Lung (tissue), 12 donors: ENCODE results near the gene NAB1. TPM values are rescaled to one million over a fixed set of nuclear protein-coding genes. Genes with fewer than 3 reads are reported as not detected.

ENCODE experiments used
- ATAC-seq: fragments of 200-7000 bp; cut with Tn5 transposase; one replicate; pipeline ENCODE4 v1.9.1; 2020; ENCODE audit warnings: moderate number of reproducible peaks; ENCODE audit not compliant: insufficient read depth, low FRiP score
- DNase-seq, 3 donors: peaks; one replicate each; pipeline ENCODE4 v3.0.0-alpha.2; 2013 to 2017
- H3K27ac ChIP-seq, 2 donors: one replicate each; pipeline ENCODE4 v1.5.1; 2013; ENCODE audit warnings: mild to moderate bottlenecking in 2 of 2, moderate library complexity in 2 of 2, control low read depth in 1 of 2, inconsistent platforms in 1 of 2, low read depth in 1 of 2, low read length in 1 of 2
- H3K27me3 ChIP-seq, 3 donors: one replicate each; pipeline ENCODE4 v1.5.1; 2013; ENCODE audit warnings: low read length in 2 of 3; ENCODE audit not compliant: control insufficient read depth in 3 of 3, insufficient read depth in 3 of 3
- H3K36me3 ChIP-seq, 4 donors: one replicate each; pipeline ENCODE4 v1.5.1; 2013; ENCODE audit warnings: low read length in 4 of 4, mild to moderate bottlenecking in 1 of 4, moderate library complexity in 1 of 4; ENCODE audit not compliant: control insufficient read depth in 4 of 4, insufficient read depth in 4 of 4
- H3K4me1 ChIP-seq, 5 donors: one replicate each; pipeline ENCODE4 v1.5.1; 2013; ENCODE audit warnings: low read length in 5 of 5, mild to moderate bottlenecking in 2 of 5, moderate library complexity in 1 of 5; ENCODE audit not compliant: control insufficient read depth in 5 of 5, insufficient read depth in 5 of 5
- H3K4me3 ChIP-seq: one replicate; pipeline ENCODE4 v1.5.1; 2013; ENCODE audit warnings: mild to moderate bottlenecking, control low read depth, moderate library complexity
- H3K9ac ChIP-seq, 2 donors: one replicate each; pipeline ENCODE4 v1.5.1; 2013; ENCODE audit warnings: low read length in 2 of 2, control low read depth in 1 of 2; ENCODE audit not compliant: insufficient read depth in 1 of 2
- H3K9me3 ChIP-seq, 4 donors: one replicate each; pipeline ENCODE4 v1.5.1; 2013; ENCODE audit warnings: low read length in 3 of 4, mild to moderate bottlenecking in 1 of 4, moderate library complexity in 1 of 4; ENCODE audit not compliant: control insufficient read depth in 4 of 4, insufficient read depth in 3 of 4
- whole genome bisulfite sequencing, 2 donors: extraction: QIAGEN DNeasy Blood & Tissue Kit; methylation state at CpG; one replicate each; pipeline ENCODE4 v1.1.7; 2013; 5-methylcytosine and 5-hydroxymethylcytosine counted together
- polyA plus RNA-seq, 2 donors: library from polyadenylated mRNA; stranded (reverse); fragments of 200-250 nt; gene quantifications; one replicate each; pipeline ENCODE4 v1.2.1, GENCODE V29; 2013
- total RNA-seq, 2 donors: library from RNA; depleted of rRNA in 1 of 2; stranded (reverse); fragments of >200 nt in 1 of 2; gene quantifications; one replicate each; pipeline ENCODE4 v1.2.1, GENCODE V29; 2014 to 2021
- TF ChIP-seq, protein P1 (sequence below): IDR thresholded peaks from 2 replicates; pipeline ENCODE4 v1.5.1; 2012; ENCODE audit warnings: mild to moderate bottlenecking; ENCODE audit errors: control extremely low read depth, extremely low read depth
- donor health status: control.
- donor health status: control.
- donor health status: Bipolar disorder and iron deficiency.
- donor health status: healthy.
- donor health status: DM: yes; HTN: yes; CAD: no.

Gene NAB1
- total and polyA plus RNA-seq, 4 donors: 14.3 to 71.9 (median 22.2) TPM

DNA sequence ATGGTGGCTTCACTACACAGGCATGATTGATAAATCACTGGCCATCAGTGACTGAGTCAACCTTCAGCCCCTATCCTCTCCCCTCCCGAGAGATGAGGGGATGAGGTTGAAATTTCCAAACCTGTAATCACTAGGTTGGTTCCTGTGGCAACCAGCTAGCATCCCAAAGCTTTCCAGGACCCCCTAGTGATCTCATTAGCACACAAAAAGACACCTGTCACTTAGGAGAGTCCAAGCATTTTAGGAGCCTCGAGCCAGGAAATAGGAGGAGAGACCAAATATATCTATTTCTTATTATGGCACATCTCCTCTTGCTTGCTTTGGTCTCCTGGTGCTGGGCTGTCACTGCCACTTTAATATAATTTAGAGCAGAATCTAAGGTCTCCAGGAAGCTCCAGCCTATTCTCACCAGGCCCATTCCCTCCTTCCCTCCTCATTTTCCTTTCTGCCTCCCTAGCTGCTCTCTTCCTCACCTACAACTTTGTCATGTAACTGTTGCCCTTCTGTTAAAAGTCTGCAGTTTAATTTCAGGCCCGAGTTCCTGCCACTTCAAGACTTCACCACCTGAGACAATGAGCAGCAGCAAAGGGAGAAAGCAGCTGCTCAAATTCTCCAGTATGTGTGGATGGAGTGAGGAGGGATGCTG, 33.2 kb upstream of the NAB1 start:
- WGBS, 2 donors: 75 to 80% methylated on average over 3 of the region's 3 CpGs
- Histone ChIP-seq H3K9me3 (no peaks in the 10 kb centered on the region), H3K4me3 (no peak overlapping the region), H3K36me3 (no peaks in the 10 kb centered on the region), H3K4me1 (no peaks in the 10 kb centered on the region), H3K27me3 (no peaks in the 10 kb centered on the region), H3K27ac (no peak overlapping the region), H3K9ac (no peak overlapping the region)
- DNase-seq (no peak), ATAC-seq (no peak)
- TF ChIP-seq, protein P1, sequence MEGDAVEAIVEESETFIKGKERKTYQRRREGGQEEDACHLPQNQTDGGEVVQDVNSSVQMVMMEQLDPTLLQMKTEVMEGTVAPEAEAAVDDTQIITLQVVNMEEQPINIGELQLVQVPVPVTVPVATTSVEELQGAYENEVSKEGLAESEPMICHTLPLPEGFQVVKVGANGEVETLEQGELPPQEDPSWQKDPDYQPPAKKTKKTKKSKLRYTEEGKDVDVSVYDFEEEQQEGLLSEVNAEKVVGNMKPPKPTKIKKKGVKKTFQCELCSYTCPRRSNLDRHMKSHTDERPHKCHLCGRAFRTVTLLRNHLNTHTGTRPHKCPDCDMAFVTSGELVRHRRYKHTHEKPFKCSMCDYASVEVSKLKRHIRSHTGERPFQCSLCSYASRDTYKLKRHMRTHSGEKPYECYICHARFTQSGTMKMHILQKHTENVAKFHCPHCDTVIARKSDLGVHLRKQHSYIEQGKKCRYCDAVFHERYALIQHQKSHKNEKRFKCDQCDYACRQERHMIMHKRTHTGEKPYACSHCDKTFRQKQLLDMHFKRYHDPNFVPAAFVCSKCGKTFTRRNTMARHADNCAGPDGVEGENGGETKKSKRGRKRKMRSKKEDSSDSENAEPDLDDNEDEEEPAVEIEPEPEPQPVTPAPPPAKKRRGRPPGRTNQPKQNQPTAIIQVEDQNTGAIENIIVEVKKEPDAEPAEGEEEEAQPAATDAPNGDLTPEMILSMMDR: no peak

DNA sequence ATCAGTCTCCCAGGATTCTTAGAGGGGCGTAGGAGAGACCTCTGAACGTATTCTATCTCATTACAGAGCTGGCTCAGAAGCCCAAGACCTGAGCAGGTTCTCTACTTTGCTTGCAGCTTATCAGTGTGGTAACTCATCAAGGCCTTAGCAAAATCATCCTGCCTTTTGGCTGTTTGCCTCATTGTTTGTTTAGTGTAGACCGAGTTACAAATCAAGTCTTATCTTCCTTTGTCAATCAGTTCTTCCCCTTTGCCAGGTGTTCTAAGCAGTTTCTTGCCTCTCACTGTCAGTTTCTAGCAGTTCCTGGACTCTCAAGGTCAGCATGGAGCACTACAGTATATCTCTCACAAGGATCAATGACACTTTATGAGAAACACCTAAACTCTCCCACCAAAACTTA, 30.9 kb upstream of the NAB1 start:
- ATAC-seq (no peak), DNase-seq (no peak)
- 84 to 92% methylated on average over 3 of the region's 3 CpGs for WGBS, 2 donors
- Histone ChIP-seq H3K27me3 (no peaks in the 10 kb centered on the region), H3K9ac (no peak overlapping the region), H3K36me3 (no peaks in the 10 kb centered on the region), H3K4me3 (no peak overlapping the region), H3K4me1 (no peaks in the 10 kb centered on the region), H3K27ac (no peak overlapping the region), H3K9me3 (no peaks in the 10 kb centered on the region)
- TF ChIP-seq, protein P1: no peak

DNA sequence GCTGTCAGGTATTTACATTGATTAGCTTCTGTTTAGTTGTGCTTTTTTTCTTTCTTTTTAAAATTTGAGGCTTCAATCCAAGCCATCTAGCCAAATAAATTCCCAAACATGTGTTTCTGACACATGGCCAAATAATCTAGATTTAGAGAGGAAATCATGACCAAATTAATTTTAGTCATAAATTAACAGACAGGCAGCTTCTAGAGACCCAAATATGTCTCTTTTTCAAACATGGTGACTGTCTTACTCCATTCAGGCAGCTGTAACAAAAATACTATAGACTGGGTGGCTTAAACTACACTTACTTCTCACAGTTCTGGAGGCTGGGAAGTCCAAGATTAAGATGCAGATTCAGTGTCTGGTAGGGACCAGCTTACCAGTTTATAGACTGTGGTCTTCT, 23.2 kb upstream of the NAB1 start:
- Histone ChIP-seq H3K27ac (no peak overlapping the region), H3K4me1 (peaks cover 0 to 34% (median 3%) of the 10 kb centered on the region in 5 donors), H3K9me3 (no peaks in the 10 kb centered on the region), H3K9ac (no peak overlapping the region), H3K36me3 (no peaks in the 10 kb centered on the region), H3K27me3 (no peaks in the 10 kb centered on the region), H3K4me3 (no peak overlapping the region)
- ATAC-seq (no peak), DNase-seq (no peak)
- TF ChIP-seq, protein P1: no peak
